OCI-LY7 (cell line): ENCODE results near the gene ZNF776. TPM values are rescaled to one million over a fixed set of nuclear protein-coding genes. Genes with fewer than 3 reads are reported as not detected.

Experiments used
- BruUV-seq: library from RNA; stranded (reverse); fragments of 400-500 nt; replicated peaks from 2 replicates; lab custom pipeline; 2021; lab: Mats Ljungman, UMichigan
- CTCF ChIA-PET: fragments of 300-600 bp; sonication (Branson Sonifier 250); formaldehyde crosslinking; loops from one replicate; lab custom pipeline; 2022; ENCODE audit warnings: antibody characterized with exemption; ENCODE audit not compliant: unreplicated experiment; lab: Charles Lee
- POLR2A ChIA-PET: fragments of 300-600 bp; sonication (Branson Sonifier 250); formaldehyde crosslinking; loops from one replicate; lab custom pipeline; 2022; ENCODE audit warnings: antibody characterized with exemption; lab: Charles Lee
- DNase-seq: peaks from one replicate; pipeline ENCODE4 v3.0.0-alpha.2; 2015; ENCODE audit warnings: low spot score
- H2AFZ ChIP-seq: fragments of 200-600 bp; sonication (generic), shearing (Covaris generic); 2 replicates; pipeline ENCODE4 v1.6.1; 2014; ENCODE audit warnings: mild to moderate bottlenecking, antibody characterized with exemption, low read length, moderate library complexity
- H3K27ac ChIP-seq: fragments of 200-600 bp; sonication (generic); 2 replicates; pipeline ENCODE4 v1.5.1; 2014; ENCODE audit warnings: mixed run types, low read depth, mild to moderate bottlenecking, moderate library complexity, low read length, inconsistent platforms; ENCODE audit not compliant: poor library complexity, severe bottlenecking
- H3K36me3 ChIP-seq: fragments of 200-600 bp; sonication (generic); 2 replicates; pipeline ENCODE4 v1.6.1; 2014; ENCODE audit warnings: mild to moderate bottlenecking, antibody characterized with exemption, low read length, moderate library complexity, mixed read lengths; ENCODE audit not compliant: insufficient read depth
- H3K4me1 ChIP-seq: fragments of 200-600 bp; sonication (generic); 2 replicates; pipeline ENCODE4 v1.5.1; 2014; ENCODE audit warnings: mild to moderate bottlenecking, low read length; ENCODE audit not compliant: insufficient read depth, poor library complexity, severe bottlenecking
- H3K4me2 ChIP-seq: fragments of 200-600 bp; sonication (generic); 2 replicates; pipeline ENCODE4 v1.6.1; 2014; ENCODE audit warnings: mild to moderate bottlenecking, low read length
- H3K4me3 ChIP-seq: fragments of 200-600 bp; sonication (generic); 2 replicates; pipeline ENCODE4 v1.5.1; 2014; ENCODE audit warnings: mild to moderate bottlenecking, low read depth, low read length; ENCODE audit not compliant: poor library complexity, severe bottlenecking
- H3K79me2 ChIP-seq: fragments of 200-600 bp; sonication (generic); 2 replicates; pipeline ENCODE4 v1.6.1; 2016; ENCODE audit warnings: low read depth, mild to moderate bottlenecking, low read length, moderate library complexity, mixed read lengths; ENCODE audit not compliant: insufficient read depth
- H3K9me2 ChIP-seq: fragments of 200-600 bp; sonication (generic); 2 replicates; pipeline ENCODE4 v1.6.1; 2016; ENCODE audit warnings: mild to moderate bottlenecking, low read length, mixed read lengths; ENCODE audit not compliant: insufficient read depth
- H3K9me3 ChIP-seq: fragments of 200-600 bp; sonication (generic); 2 replicates; pipeline ENCODE4 v1.6.1; 2014; ENCODE audit warnings: mild to moderate bottlenecking, mixed run types, low read length, mixed read lengths
- H4K20me1 ChIP-seq: fragments of 200-600 bp; sonication (generic); 2 replicates; pipeline ENCODE4 v1.6.1; 2014; ENCODE audit warnings: mild to moderate bottlenecking, antibody characterized with exemption, low read length, moderate library complexity, mixed read lengths; ENCODE audit not compliant: insufficient read depth
- EZH2phosphoT487 ChIP-seq: fragments of 200-600 bp; sonication (generic); IDR thresholded peaks from 2 replicates; pipeline ENCODE4 v1.6.1; 2018; ENCODE audit warnings: low read depth, borderline replicate concordance, mild to moderate bottlenecking, mixed run types, antibody characterized with exemption, low read length, moderate library complexity, mixed read lengths
- intact Hi-C: fragments of 100-400 bp; cut with micrococcal nuclease; formaldehyde crosslinking; loops from one replicate; pipeline ENCODE4 v1.10.0; 2022; ENCODE audit not compliant: unreplicated experiment
- total RNA-seq, 2 experiments: library from RNA; depleted of rRNA in 1 of 2; stranded (reverse); fragments of >200 nt in 1 of 2; shearing (Covaris generic) in 1 of 2; gene quantifications; 2 replicates each; pipeline ENCODE4 v1.2.3, GENCODE V29; 2014 to 2022
- TF ChIP-seq, protein P1 (sequence below): fragments of 200-600 bp; sonication (generic); conservative IDR thresholded peaks from 2 replicates; pipeline ENCODE4 v1.5.1; 2014; ENCODE audit warnings: mild to moderate bottlenecking, antibody characterized with exemption, low read length, moderate library complexity, mixed read lengths

Gene ZNF776
- total RNA-seq, 2 experiments from 2014 or later, result 19.6 to 36.0 TPM

DNA sequence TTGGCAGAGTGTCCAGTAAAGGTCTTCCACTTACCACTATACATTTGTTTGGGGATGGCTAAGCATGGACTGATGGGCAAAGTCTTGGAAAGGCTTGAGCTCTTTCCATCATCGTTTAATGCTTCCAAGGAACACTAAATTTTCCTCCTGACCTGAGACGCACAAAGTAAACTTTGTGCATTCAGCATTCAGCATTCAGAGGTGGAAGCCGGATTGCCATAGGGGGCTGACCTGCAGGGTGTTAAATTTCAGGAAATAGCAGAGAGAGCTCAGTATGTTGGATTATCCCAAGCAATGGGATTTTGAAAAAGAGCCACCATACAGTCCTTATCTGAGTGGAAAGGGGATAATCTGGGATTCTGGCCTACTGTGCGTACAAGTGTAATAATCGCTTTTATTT is 54.1 kb downstream of the ZNF776 start:
- POLR2A ChIA-PET, result interaction anchor here (0.8 kb wide), 1 partner anchor 42 kb away, joined by 3 read pairs; no protein-coding TSS in a partner anchor
- Histone ChIP-seq H2AFZ (no peak overlapping the region), H3K79me2 (no peaks in the 10 kb centered on the region), H3K9me2 (no peaks in the 10 kb centered on the region), H3K4me3 (no peak overlapping the region), H3K36me3 (peaks cover 14% of the 10 kb centered on the region; the same call in 1 of the 2 replicates), H4K20me1 (no peaks in the 10 kb centered on the region), H3K27ac (no peak overlapping the region), H3K4me2 (no peak overlapping the region), H3K4me1 (peaks cover 8% of the 10 kb centered on the region), H3K9me3 (no peaks in the 10 kb centered on the region)
- TF ChIP-seq EZH2phosphoT487, result no peak
- TF ChIP-seq, protein P1, sequence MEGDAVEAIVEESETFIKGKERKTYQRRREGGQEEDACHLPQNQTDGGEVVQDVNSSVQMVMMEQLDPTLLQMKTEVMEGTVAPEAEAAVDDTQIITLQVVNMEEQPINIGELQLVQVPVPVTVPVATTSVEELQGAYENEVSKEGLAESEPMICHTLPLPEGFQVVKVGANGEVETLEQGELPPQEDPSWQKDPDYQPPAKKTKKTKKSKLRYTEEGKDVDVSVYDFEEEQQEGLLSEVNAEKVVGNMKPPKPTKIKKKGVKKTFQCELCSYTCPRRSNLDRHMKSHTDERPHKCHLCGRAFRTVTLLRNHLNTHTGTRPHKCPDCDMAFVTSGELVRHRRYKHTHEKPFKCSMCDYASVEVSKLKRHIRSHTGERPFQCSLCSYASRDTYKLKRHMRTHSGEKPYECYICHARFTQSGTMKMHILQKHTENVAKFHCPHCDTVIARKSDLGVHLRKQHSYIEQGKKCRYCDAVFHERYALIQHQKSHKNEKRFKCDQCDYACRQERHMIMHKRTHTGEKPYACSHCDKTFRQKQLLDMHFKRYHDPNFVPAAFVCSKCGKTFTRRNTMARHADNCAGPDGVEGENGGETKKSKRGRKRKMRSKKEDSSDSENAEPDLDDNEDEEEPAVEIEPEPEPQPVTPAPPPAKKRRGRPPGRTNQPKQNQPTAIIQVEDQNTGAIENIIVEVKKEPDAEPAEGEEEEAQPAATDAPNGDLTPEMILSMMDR, result no peak
- DNase-seq, result no peak
- CTCF ChIA-PET, result interaction anchor here (0.5 kb wide), 1 partner anchor 13 kb away, joined by 3 read pairs; no protein-coding TSS in a partner anchor
- no TSS peak for BruUV-seq
- intact Hi-C loops, result no loop called here

DNA sequence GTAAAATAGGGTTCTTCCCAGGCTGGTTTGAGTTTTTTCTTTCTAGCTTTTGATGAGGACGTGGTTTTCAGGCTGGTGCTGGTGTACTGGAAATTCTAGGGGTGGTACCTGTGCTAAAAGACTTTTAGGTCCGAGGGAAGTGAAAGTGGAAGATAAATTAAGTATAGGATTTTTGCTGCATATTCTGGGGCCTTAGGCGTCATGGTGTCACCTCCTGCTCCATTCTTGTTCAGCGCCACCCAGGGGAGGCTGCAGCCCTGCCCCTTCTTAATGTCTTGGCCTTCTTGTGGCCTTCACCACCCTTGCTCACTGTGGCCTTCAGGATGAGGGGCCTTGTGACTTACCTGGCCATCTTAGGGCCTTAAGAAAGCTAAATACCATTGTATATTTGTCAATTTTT is 55.7 kb downstream of the ZNF776 start:
- Histone ChIP-seq H3K4me2 (0 out of 2 replicates have a peak overlapping the region, but pooled peaks have one; percentile 2), H3K27ac (no peak overlapping the region), H3K9me3 (no peaks in the 10 kb centered on the region), H3K79me2 (no peaks in the 10 kb centered on the region), H2AFZ (no peak overlapping the region), H3K4me1 (peaks cover 8% of the 10 kb centered on the region), H3K4me3 (no peak overlapping the region), H3K9me2 (no peaks in the 10 kb centered on the region), H4K20me1 (no peaks in the 10 kb centered on the region), H3K36me3 (peaks cover 19% of the 10 kb centered on the region)
- intact Hi-C loops, result no loop called here
- DNase-seq, result peak; percentile 33
- no TSS peak for BruUV-seq
- POLR2A ChIA-PET, result interaction anchor here (1.2 kb wide), 1 partner anchor 17 kb away, joined by 8 read pairs; no protein-coding TSS in a partner anchor
- TF ChIP-seq, protein P1, result peak; percentile 44; the same call in 1 of the 2 replicates
- no peak for TF ChIP-seq EZH2phosphoT487
- CTCF ChIA-PET, result no interaction called here

DNA sequence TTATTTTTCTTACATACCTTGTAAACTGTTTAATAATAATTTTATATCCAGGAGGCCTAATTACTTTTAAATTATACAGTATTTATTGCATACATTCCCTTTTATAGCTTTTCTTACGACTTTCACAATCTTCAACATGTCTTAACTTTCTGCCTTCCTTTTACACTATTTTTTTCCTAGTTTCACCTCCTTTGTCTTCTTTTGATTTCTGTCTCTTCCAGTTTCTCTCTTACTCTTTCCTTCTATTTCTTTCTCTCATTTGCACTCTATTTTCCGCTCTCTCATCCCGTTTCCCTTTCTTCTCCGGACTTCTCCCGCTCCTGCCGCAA is 56.6 kb downstream of the ZNF776 start:
- intact Hi-C loops, result no loop called here
- H3K36me3 ChIP-seq, result peaks cover 28% of the 10 kb centered on the region
- ChIA-PET CTCF (no interaction called here), POLR2A (no interaction called here)
- no TSS peak for BruUV-seq
- H3K9me2 ChIP-seq, result no peaks in the 10 kb centered on the region
- H3K4me1 ChIP-seq, result peaks cover 8% of the 10 kb centered on the region
- no peaks in the 10 kb centered on the region for H3K79me2 ChIP-seq
- no peaks in the 10 kb centered on the region for H4K20me1 ChIP-seq
- H3K4me2 ChIP-seq, result no peak overlapping the region
- DNase-seq, result no peak
- H3K4me3 ChIP-seq, result no peak overlapping the region
- no peak overlapping the region for H2AFZ ChIP-seq
- TF ChIP-seq, protein P1, result no peak
- no peak for TF ChIP-seq EZH2phosphoT487
- no peaks in the 10 kb centered on the region for H3K9me3 ChIP-seq
- no peak overlapping the region for H3K27ac ChIP-seq
